HG02623 (cell line): ENCODE measurements around the gene ARHGAP42.
"Not testable (repeated sequence)": the region's sequence is repeated elsewhere in the genome, so short reads cannot be mapped to it uniquely, and the experiment has no call there.

Experiments
- ATAC-seq: cut with Tn5 transposase; IDR thresholded peaks from one replicate; pipeline ENCODE4 v1.9.1; 2021; ENCODE audit warnings: moderate library complexity; ENCODE audit not compliant: unreplicated experiment

The ARHGAP42 gene, protein sequence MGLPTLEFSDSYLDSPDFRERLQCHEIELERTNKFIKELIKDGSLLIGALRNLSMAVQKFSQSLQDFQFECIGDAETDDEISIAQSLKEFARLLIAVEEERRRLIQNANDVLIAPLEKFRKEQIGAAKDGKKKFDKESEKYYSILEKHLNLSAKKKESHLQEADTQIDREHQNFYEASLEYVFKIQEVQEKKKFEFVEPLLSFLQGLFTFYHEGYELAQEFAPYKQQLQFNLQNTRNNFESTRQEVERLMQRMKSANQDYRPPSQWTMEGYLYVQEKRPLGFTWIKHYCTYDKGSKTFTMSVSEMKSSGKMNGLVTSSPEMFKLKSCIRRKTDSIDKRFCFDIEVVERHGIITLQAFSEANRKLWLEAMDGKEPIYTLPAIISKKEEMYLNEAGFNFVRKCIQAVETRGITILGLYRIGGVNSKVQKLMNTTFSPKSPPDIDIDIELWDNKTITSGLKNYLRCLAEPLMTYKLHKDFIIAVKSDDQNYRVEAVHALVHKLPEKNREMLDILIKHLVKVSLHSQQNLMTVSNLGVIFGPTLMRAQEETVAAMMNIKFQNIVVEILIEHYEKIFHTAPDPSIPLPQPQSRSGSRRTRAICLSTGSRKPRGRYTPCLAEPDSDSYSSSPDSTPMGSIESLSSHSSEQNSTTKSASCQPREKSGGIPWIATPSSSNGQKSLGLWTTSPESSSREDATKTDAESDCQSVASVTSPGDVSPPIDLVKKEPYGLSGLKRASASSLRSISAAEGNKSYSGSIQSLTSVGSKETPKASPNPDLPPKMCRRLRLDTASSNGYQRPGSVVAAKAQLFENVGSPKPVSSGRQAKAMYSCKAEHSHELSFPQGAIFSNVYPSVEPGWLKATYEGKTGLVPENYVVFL

GRCh38 chr11:100687054-100687629 lies at the start of gene ARHGAP42:
Gene ARHGAP42, plus strand, starts transcription at chr11:100687288. Its CDS starts 391 bp downstream, at chr11:100687679.
- ATAC-seq = peak; percentile 78

- ATAC-seq = no peak
Measured at GRCh38 chr11:100637706-100638105, 49.4 kb upstream of the ARHGAP42 start.

- no peak for ATAC-seq
Measured at GRCh38 chr11:100638648-100639047, 48.4 kb upstream of the ARHGAP42 start.

- no peak for ATAC-seq
Measured at GRCh38 chr11:100639140-100639539, 47.9 kb upstream of the ARHGAP42 start.

DNA sequence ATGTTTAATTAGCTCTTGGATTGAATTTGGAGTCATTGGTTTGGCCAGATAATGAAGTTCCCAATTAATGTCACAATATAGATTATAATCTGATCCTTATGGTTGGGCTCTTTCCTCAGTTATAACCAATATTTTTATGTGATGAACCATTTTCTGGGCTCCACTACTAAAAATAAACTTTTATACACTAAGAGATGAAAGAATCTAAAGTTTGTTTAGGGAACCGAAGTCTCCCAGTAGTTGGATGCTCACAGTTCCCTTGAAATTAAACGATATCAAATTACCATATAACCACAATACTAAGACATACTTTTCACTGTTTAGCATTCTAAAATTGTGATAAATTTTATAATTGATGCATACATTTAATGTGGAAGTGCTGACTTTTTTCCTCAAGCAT lies 47.0 kb upstream of the ARHGAP42 start:
- ATAC-seq = no peak

DNA sequence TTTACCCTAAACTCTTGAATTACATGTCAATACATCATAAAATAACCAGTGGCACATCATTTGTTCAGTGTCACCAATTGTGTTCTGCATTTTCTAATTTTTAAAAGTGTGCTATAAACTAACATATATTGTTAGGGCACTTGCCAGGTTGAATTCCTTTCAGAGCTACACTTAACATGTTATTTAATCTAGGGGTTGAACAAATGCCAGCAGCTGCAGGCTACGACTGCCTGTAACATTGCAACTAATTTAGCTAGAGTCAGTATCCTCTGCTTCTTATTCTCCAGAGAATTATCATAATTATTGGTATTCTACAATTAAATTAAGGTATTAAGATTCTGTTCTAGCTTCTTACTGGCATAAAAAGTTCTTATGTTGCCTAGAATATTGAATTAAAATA lies 46.4 kb upstream of the ARHGAP42 start:
- ATAC-seq = no peak

GRCh38 chr11:100641456-100641855 lies 45.6 kb upstream of the ARHGAP42 start:
- ATAC-seq = no peak

- no peak for ATAC-seq
Measured at GRCh38 chr11:100646545-100646944, 40.5 kb upstream of the ARHGAP42 start.

GRCh38 chr11:100647861-100648260 lies 39.2 kb upstream of the ARHGAP42 start:
- ATAC-seq = no peak

DNA sequence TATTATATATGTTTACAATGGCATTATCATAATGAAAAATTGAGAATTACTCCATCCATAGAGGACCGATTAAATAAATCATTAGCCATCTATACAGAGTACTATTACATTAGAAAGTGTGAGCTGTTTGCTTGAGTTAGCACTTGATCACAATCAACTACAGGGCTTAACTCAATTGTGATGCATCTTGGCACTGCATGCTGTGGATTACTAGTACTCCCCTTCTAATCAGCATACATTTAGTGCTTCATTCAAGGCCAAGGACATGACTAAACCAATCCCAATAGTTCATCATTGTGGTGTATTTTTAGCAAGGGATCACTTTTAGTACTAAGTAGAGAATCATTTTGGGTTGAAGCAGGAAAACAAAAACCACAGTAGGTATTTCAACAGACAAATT lies 23.5 kb upstream of the ARHGAP42 start:
- ATAC-seq = no peak

DNA sequence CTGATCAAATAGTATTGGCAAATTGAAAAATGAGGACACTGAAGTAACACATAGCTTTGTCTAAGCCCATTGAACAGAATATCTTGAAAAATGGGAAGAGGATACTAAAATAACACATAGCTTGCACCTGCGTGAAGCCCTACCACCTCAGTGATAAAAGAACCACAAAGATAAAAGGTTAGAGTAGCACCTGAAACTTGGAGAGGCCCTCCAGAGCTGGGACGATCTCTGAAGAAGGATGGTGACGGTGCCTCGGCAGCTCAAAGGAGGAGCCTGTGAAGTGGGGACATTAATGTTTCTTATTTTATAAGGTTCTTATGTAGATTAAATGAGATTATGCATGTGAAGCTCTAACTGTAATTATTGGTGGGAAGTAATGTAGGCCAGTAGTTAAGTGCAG lies 23.1 kb upstream of the ARHGAP42 start:
- ATAC-seq = no peak

GRCh38 chr11:100666816-100667215 lies 20.3 kb upstream of the ARHGAP42 start:
- ATAC-seq = not testable (repeated sequence)

- no peak for ATAC-seq
Measured at GRCh38 chr11:100667449-100667848, 19.6 kb upstream of the ARHGAP42 start.

- no peak for ATAC-seq
Measured at GRCh38 chr11:100670140-100670539, 16.9 kb upstream of the ARHGAP42 start.

DNA sequence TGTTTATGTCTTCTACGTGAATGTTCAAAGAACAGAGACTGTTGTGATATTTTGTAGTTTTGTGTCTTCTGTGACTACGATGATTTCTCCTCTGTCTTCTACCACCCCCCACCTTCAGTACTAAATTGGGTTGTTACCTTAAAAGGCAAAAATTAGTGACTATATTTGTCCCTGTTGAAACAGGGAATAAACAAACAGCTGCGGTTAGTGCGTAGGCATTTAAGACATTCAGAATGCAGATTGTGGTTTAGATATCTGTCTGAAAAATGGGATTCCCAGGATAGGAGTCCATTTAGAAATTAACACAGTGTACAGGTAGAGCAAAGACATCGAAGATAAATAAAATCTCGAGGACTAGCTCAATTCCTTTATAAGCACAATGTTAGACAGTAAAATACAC lies 15.6 kb upstream of the ARHGAP42 start:
- ATAC-seq = no peak

DNA sequence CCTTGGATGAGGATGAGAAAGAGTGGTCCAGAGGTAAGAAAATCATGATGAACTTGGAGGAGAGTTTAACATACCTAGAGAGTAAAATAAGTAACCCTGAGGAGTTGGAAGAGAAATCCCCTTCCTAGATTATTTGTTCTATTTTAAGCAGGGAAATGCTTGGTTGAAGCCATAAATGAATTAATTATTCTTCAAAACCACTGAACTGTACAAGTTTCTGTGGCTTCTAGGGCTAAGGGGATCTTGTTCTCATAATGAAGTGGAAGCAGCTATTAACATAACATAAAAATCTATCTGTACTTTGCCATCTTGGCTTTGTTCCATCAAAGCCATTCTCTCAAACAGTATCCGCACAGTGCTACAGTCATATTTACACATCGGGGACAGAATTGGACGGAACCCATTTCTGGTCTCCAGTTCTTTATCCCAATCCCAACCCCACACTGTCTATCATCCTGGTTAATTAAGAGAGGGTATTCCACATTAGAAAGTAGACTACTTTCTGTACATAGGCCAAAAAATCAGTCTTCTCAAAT lies 14.5 kb upstream of the ARHGAP42 start:
- ATAC-seq = no peak

GRCh38 chr11:100673063-100673462 lies 14.0 kb upstream of the ARHGAP42 start:
- no peak for ATAC-seq

DNA sequence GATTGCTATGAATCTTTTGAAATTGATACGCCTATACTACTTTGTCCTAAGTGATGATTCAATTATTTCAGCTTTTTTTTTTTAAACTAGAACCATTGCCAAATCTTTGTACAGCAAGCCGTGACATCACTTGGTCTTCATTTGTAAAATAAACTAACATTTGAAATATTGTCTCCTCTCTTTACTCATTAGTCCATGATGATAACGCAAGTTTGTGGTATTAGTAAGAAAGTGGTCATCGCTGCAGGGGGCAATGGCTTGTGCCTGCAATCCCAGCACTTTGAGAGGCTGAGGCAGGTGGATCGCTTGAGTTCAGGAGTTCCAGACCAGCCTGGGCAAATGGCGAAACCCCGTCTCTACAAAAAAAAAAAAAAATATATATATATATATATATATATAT lies 12.9 kb upstream of the ARHGAP42 start:
- ATAC-seq = no peak

GRCh38 chr11:100675115-100675650 lies 11.9 kb upstream of the ARHGAP42 start:
- no peak for ATAC-seq

GRCh38 chr11:100676901-100677300 lies 10.2 kb upstream of the ARHGAP42 start:
- no peak for ATAC-seq

- no peak for ATAC-seq
Measured at GRCh38 chr11:100677796-100678195, 9.3 kb upstream of the ARHGAP42 start.
